Fibroblast of lung (primary cell): ENCODE measurements around the gene PGAM5.
"Not testable (repeated sequence)": the region's sequence is repeated elsewhere in the genome, so short reads cannot be mapped to it uniquely, and the experiment has no call there.

Experiments
- CTCF ChIP-seq, 2 donors: IDR thresholded peaks in 1 of 2; conservative IDR thresholded peaks in 1 of 2; 1 replicate in 1 of 2; 2 replicates in 1 of 2; pipeline ENCODE4 v1.5.1; 2011 to 2012; ENCODE audit warnings: low read length in 2 of 2, control low read depth in 1 of 2, inconsistent platforms in 1 of 2, low read depth in 1 of 2, mild to moderate bottlenecking in 1 of 2
- EZH2 ChIP-seq: IDR thresholded peaks from 2 replicates; pipeline ENCODE4 v1.5.1; 2012; ENCODE audit warnings: low read length, control low read depth, mild to moderate bottlenecking; ENCODE audit errors: missing control alignments

GRCh38 chr12:132758825-132759224 lies 48.2 kb downstream of the PGAM5 start:
- not testable (repeated sequence) for TF ChIP-seq CTCF (conservative IDR thresholded peaks at IDR 0.05 in 1 of 2, IDR thresholded peaks at IDR 0.05 in 1 of 2; ENCODE audit: low read depth in 1 of 2, low read length in 2 of 2); EZH2
